ENCODE measurements around the gene ENTPD5.
"Not testable (repeated sequence)": the region's sequence is repeated elsewhere in the genome, so short reads cannot be mapped to it uniquely, and the experiment has no call there.

ENTPD5 gene

DNA sequence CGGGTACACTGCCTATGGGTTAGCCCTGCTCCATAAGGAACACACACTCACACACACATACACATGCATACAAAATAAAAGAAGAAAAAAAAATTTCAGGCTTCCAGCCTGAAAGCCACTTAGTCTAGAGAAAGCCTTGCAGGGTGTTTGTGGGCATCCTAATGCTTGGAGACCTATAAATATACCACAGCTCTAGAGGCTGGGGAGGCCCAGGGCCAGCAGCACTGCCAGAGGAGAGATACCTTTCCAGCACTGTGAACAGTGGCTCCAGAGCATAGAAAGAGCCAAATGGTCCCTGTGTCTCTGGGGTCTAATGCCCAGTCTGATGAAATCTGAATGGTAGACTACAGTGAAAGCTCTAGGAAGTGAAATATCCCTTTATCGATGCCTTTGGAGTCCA, 82.1 kb downstream of the ENTPD5 start:
- no peak overlapping the region for H4K5ac ChIP-seq (ENCODE audit: low read length)

DNA sequence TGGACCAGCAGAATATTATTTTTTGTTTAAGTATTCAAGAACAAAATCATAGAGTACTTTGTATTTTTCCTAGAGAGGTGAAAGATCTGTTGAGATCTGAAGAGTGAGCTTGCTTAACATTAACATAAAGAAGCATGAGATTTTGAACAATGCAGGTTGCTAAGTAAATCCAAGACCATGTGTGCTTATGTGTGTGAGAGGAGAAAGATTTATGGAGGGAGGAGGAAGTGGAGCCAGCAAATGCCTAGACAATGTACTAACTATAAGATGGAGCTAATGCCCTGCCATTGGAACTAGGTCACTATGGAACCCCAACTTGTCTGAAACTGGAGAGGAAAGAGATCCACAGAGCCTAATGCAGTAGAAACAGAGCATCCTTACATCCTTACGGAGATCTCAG, 82.5 kb downstream of the ENTPD5 start:
- Histone ChIP-seq H3K79me1 (ENCODE audit: low read length) (no peaks in the 10 kb centered on the region), H3K18ac (ENCODE audit: low read length) (no peak overlapping the region), H3K4ac (ENCODE audit: low read depth, low read length) (no peak overlapping the region), H2AK5ac (ENCODE audit: low read length) (no peak overlapping the region), H4K5ac (ENCODE audit: low read length) (no peak overlapping the region), H3K4me3 (ENCODE audit: low read length) (no peak overlapping the region), H3K4me1 (ENCODE audit: control insufficient read depth, low read depth, low read length) (no peaks in the 10 kb centered on the region), H3K56ac (ENCODE audit: low read length) (no peak overlapping the region), H3K23ac (ENCODE audit: low read length) (no peak overlapping the region), H2BK5ac (ENCODE audit: low read length) (no peak overlapping the region), H3K27me3 (ENCODE audit: insufficient read depth, low read length, poor library complexity) (no peaks in the 10 kb centered on the region), H4K8ac (ENCODE audit: low read depth, low read length) (no peak overlapping the region), H3K4me2 (ENCODE audit: low read length) (no peak overlapping the region), H3K27ac (ENCODE audit: low read depth, low read length) (no peak overlapping the region), H3K9ac (ENCODE audit: low read length) (no peak overlapping the region), H3K36me3 (ENCODE audit: control insufficient read depth, insufficient read depth, low read length) (no peaks in the 10 kb centered on the region), H3K79me2 (ENCODE audit: control insufficient read depth, insufficient read depth, low read length) (no peaks in the 10 kb centered on the region), H2BK120ac (ENCODE audit: low read depth, low read length) (no peak overlapping the region), H2BK15ac (replicated peaks; ENCODE audit: low read depth) (no peak overlapping the region)
- DNase-seq, result no peak
- WGBS (ENCODE audit: extremely low coverage, insufficient coverage, low lambda C conversion rate), result no CpG with 5 or more reads among the region's 1 CpG

More for the DNA sequence above, 82.1 kb downstream of the ENTPD5 start:
- H3K23ac ChIP-seq (ENCODE audit: low read length), result no peak overlapping the region
- H2BK120ac ChIP-seq (ENCODE audit: low read depth, low read length), result no peak overlapping the region
- no peak overlapping the region for H2AK5ac ChIP-seq (ENCODE audit: low read length)
- no peak overlapping the region for H4K8ac ChIP-seq (ENCODE audit: low read depth, low read length)
- H3K79me2 ChIP-seq (ENCODE audit: control insufficient read depth, insufficient read depth, low read length), result no peaks in the 10 kb centered on the region
- H3K27me3 ChIP-seq (ENCODE audit: insufficient read depth, low read length, poor library complexity), result no peaks in the 10 kb centered on the region
- H3K4ac ChIP-seq (ENCODE audit: low read depth, low read length), result no peak overlapping the region
- no peak overlapping the region for H3K4me2 ChIP-seq (ENCODE audit: low read length)
- H3K27ac ChIP-seq (ENCODE audit: low read depth, low read length), result no peak overlapping the region
- no peaks in the 10 kb centered on the region for H3K4me1 ChIP-seq (ENCODE audit: control insufficient read depth, low read depth, low read length)
- H3K18ac ChIP-seq (ENCODE audit: low read length), result no peak overlapping the region
- H3K56ac ChIP-seq (ENCODE audit: low read length), result no peak overlapping the region
- no peak overlapping the region for H2BK5ac ChIP-seq (ENCODE audit: low read length)
- H3K79me1 ChIP-seq (ENCODE audit: low read length), result no peaks in the 10 kb centered on the region
- no peak for DNase-seq
- H3K36me3 ChIP-seq (ENCODE audit: control insufficient read depth, insufficient read depth, low read length), result no peaks in the 10 kb centered on the region
- H3K4me3 ChIP-seq (ENCODE audit: low read length), result no peak overlapping the region
- WGBS (ENCODE audit: extremely low coverage, insufficient coverage, low lambda C conversion rate), result no CpG with 5 or more reads among the region's 2 CpGs
- no peak overlapping the region for H2BK15ac ChIP-seq (replicated peaks; ENCODE audit: low read depth)
- H3K9ac ChIP-seq (ENCODE audit: low read length), result no peak overlapping the region

DNA sequence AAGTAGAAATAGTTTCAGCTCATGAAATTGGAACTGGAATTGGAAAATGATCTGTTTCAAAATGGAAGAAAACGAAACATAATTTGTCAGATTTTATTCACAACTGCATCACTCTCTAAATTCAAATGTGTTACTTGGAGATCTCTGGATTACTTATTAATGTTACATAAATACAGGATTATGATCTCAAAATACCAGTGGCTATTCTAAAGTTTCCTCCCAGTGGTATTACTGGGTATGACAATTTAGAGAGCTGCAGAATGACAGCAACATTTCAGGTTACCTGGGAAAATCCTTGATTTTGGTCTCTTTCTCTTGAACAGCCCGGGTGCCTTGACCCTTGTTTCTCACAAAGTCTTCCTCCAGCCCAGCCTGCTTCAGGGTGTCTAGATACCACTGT, 83.4 kb downstream of the ENTPD5 start:
- Histone ChIP-seq H3K23ac (ENCODE audit: low read length) (no peak overlapping the region), H2BK15ac (replicated peaks; ENCODE audit: low read depth) (no peak overlapping the region), H3K27ac (ENCODE audit: low read depth, low read length) (no peak overlapping the region), H4K8ac (ENCODE audit: low read depth, low read length) (no peak overlapping the region), H3K36me3 (ENCODE audit: control insufficient read depth, insufficient read depth, low read length) (no peaks in the 10 kb centered on the region), H3K4ac (ENCODE audit: low read depth, low read length) (no peak overlapping the region), H3K4me2 (ENCODE audit: low read length) (no peak overlapping the region), H3K4me3 (ENCODE audit: low read length) (no peak overlapping the region), H3K79me2 (ENCODE audit: control insufficient read depth, insufficient read depth, low read length) (no peaks in the 10 kb centered on the region), H3K18ac (ENCODE audit: low read length) (no peak overlapping the region), H2BK120ac (ENCODE audit: low read depth, low read length) (no peak overlapping the region), H3K79me1 (ENCODE audit: low read length) (no peaks in the 10 kb centered on the region), H3K4me1 (ENCODE audit: control insufficient read depth, low read depth, low read length) (no peaks in the 10 kb centered on the region), H3K9ac (ENCODE audit: low read length) (no peak overlapping the region), H2BK5ac (ENCODE audit: low read length) (no peak overlapping the region), H3K56ac (ENCODE audit: low read length) (no peak overlapping the region), H2AK5ac (ENCODE audit: low read length) (no peak overlapping the region), H3K27me3 (ENCODE audit: insufficient read depth, low read length, poor library complexity) (no peaks in the 10 kb centered on the region), H4K5ac (ENCODE audit: low read length) (no peak overlapping the region)
- no CpG with 5 or more reads among the region's 2 CpGs for WGBS (ENCODE audit: extremely low coverage, insufficient coverage, low lambda C conversion rate)
- DNase-seq, result peak; percentile 11

DNA sequence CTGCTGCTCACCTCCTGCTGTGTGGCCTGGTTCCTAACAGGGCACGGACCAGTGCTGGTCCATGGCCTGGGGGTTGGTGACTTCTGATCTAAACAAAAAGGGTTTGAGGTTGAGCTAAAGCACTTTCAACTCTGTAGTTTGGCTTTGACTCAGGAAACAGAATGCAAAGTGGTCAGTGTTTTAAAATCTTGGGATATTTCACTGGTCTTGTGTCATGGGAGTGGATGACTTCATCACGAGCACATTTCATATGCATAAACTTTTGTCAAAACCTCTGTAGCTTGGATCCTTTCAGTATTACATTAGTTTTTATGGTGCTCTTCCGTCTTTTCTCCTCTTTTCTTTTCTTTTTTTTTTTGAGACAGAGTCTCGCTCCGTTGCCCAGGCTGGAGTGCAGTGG, 94.8 kb downstream of the ENTPD5 start:
- Histone ChIP-seq H3K27ac (ENCODE audit: low read depth, low read length) (no peak overlapping the region), H3K36me3 (ENCODE audit: control insufficient read depth, insufficient read depth, low read length) (peaks cover 13% of the 10 kb centered on the region)
- no peak for DNase-seq

DNA sequence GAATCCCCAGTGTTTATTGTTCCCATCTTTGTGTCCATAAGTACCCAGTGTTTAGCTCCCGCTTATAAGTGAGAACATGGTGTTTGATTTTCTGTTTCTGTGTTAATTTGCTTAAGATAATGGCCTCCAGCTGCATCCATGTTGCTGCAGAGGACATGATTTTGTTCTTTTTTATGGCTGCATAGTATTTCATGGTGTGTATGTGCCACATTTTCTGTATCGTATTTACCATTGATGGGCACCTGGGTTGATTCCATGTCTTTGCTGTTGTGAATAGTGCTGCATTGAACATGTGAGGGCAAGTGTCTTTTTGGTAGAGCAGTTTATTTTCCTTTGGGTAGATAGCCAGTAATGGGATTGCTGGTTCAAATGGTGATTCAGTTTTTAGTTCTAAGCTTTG, 99.6 kb downstream of the ENTPD5 start:
- H3K23ac ChIP-seq (ENCODE audit: low read length), result not testable (repeated sequence)

More for the DNA sequence above, 94.8 kb downstream of the ENTPD5 start:
- Histone ChIP-seq H4K8ac (ENCODE audit: low read depth, low read length) (no peak overlapping the region), H3K79me2 (ENCODE audit: control insufficient read depth, insufficient read depth, low read length) (no peaks in the 10 kb centered on the region), H3K9ac (ENCODE audit: low read length) (no peak overlapping the region), H2BK120ac (ENCODE audit: low read depth, low read length) (no peak overlapping the region), H4K5ac (ENCODE audit: low read length) (no peak overlapping the region), H3K56ac (ENCODE audit: low read length) (no peak overlapping the region), H2BK5ac (ENCODE audit: low read length) (no peak overlapping the region), H2AK5ac (ENCODE audit: low read length) (no peak overlapping the region), H3K4ac (ENCODE audit: low read depth, low read length) (no peak overlapping the region), H3K4me2 (ENCODE audit: low read length) (no peak overlapping the region), H3K18ac (ENCODE audit: low read length) (no peak overlapping the region), H3K27me3 (ENCODE audit: insufficient read depth, low read length, poor library complexity) (no peaks in the 10 kb centered on the region), H3K4me1 (ENCODE audit: control insufficient read depth, low read depth, low read length) (no peaks in the 10 kb centered on the region), H3K4me3 (ENCODE audit: low read length) (no peak overlapping the region), H3K23ac (ENCODE audit: low read length) (no peak overlapping the region), H2BK15ac (replicated peaks; ENCODE audit: low read depth) (no peak overlapping the region), H3K79me1 (ENCODE audit: low read length) (no peaks in the 10 kb centered on the region)
- WGBS (ENCODE audit: extremely low coverage, insufficient coverage, low lambda C conversion rate), result no CpG with 5 or more reads among the region's 5 CpGs

DNA sequence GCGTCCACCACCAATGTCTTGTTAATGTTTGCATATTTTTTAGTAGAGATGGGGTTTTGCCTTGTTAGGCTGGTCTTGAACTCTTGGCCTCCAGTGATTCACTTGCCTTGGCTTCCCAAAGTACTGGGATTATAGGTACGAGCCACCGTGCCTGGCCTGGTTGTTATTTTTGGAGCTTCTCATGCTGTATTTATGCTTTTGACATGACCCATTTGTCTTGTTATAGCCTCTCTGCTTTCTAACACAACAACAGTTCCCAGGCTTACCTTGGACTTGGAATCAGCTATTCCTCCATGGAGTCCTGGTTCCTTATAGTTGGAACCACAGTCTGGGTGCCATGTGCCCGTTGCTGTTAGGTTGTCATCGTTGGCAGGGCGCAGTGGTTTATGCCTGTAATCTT, 102.8 kb downstream of the ENTPD5 start:
- no peaks in the 10 kb centered on the region for H3K79me1 ChIP-seq (ENCODE audit: low read length)
- no peak overlapping the region for H4K5ac ChIP-seq (ENCODE audit: low read length)
- H3K36me3 ChIP-seq (ENCODE audit: control insufficient read depth, insufficient read depth, low read length), result peaks cover 3% of the 10 kb centered on the region
- H2BK15ac ChIP-seq (replicated peaks; ENCODE audit: low read depth), result no peak overlapping the region
- H2BK5ac ChIP-seq (ENCODE audit: low read length), result no peak overlapping the region
- no peak overlapping the region for H4K8ac ChIP-seq (ENCODE audit: low read depth, low read length)
- H2AK5ac ChIP-seq (ENCODE audit: low read length), result no peak overlapping the region
- H3K23ac ChIP-seq (ENCODE audit: low read length), result no peak overlapping the region
- no peak overlapping the region for H3K4ac ChIP-seq (ENCODE audit: low read depth, low read length)
- WGBS (ENCODE audit: extremely low coverage, insufficient coverage, low lambda C conversion rate), result no CpG with 5 or more reads among the region's 6 CpGs
- H3K4me1 ChIP-seq (ENCODE audit: control insufficient read depth, low read depth, low read length), result no peaks in the 10 kb centered on the region
- no peak for DNase-seq
- H3K79me2 ChIP-seq (ENCODE audit: control insufficient read depth, insufficient read depth, low read length), result no peaks in the 10 kb centered on the region
- no peaks in the 10 kb centered on the region for H3K27me3 ChIP-seq (ENCODE audit: insufficient read depth, low read length, poor library complexity)
- H3K9ac ChIP-seq (ENCODE audit: low read length), result no peak overlapping the region
- no peak overlapping the region for H3K18ac ChIP-seq (ENCODE audit: low read length)
- H3K4me3 ChIP-seq (ENCODE audit: low read length), result no peak overlapping the region
- no peak overlapping the region for H3K4me2 ChIP-seq (ENCODE audit: low read length)
- H3K56ac ChIP-seq (ENCODE audit: low read length), result no peak overlapping the region
- no peak overlapping the region for H3K27ac ChIP-seq (ENCODE audit: low read depth, low read length)
- no peak overlapping the region for H2BK120ac ChIP-seq (ENCODE audit: low read depth, low read length)

More for the DNA sequence above, 99.6 kb downstream of the ENTPD5 start:
- H3K36me3 ChIP-seq (ENCODE audit: control insufficient read depth, insufficient read depth, low read length), result peaks cover 10% of the 10 kb centered on the region
- not testable (repeated sequence) for H3K27ac ChIP-seq (ENCODE audit: low read depth, low read length); H3K4me3 ChIP-seq (ENCODE audit: low read length); H2BK120ac ChIP-seq (ENCODE audit: low read depth, low read length); H4K5ac ChIP-seq (ENCODE audit: low read length); H2BK5ac ChIP-seq (ENCODE audit: low read length); H3K4ac ChIP-seq (ENCODE audit: low read depth, low read length); H2BK15ac ChIP-seq (replicated peaks; ENCODE audit: low read depth); H3K18ac ChIP-seq (ENCODE audit: low read length); H3K27me3 ChIP-seq (ENCODE audit: insufficient read depth, low read length, poor library complexity); H3K9ac ChIP-seq (ENCODE audit: low read length); H3K4me2 ChIP-seq (ENCODE audit: low read length); H2AK5ac ChIP-seq (ENCODE audit: low read length); H4K8ac ChIP-seq (ENCODE audit: low read depth, low read length); H3K56ac ChIP-seq (ENCODE audit: low read length); H3K4me1 ChIP-seq (ENCODE audit: control insufficient read depth, low read depth, low read length); H3K79me1 ChIP-seq (ENCODE audit: low read length); DNase-seq; H3K79me2 ChIP-seq (ENCODE audit: control insufficient read depth, insufficient read depth, low read length)
- WGBS (ENCODE audit: extremely low coverage, insufficient coverage, low lambda C conversion rate), result no CpG with 5 or more reads among the region's 2 CpGs
